Astrocyte of the cerebellum (primary cell): ENCODE results near the gene HS6ST1.

Source experiments
- DNase-seq: peaks from one replicate; pipeline ENCODE4 v3.0.0-alpha.2; 2011; ENCODE audit warnings: low read depth
- H3K4me3 ChIP-seq: 2 replicates; pipeline ENCODE4 v1.5.1; 2011; ENCODE audit warnings: mild to moderate bottlenecking, low read depth, low read length, moderate library complexity
- in situ Hi-C: cut with HindIII; loops from 2 replicates; pipeline ENCODE4 v1.10.0; 2017; ENCODE audit warnings: low sequenced_read_pairs
- TF ChIP-seq, protein P1 (sequence below): IDR thresholded peaks from 2 replicates; pipeline ENCODE4 v1.5.1; 2012; ENCODE audit warnings: low read length, low read depth, moderate library complexity, mild to moderate bottlenecking; ENCODE audit errors: missing control alignments

HS6ST1 gene

DNA sequence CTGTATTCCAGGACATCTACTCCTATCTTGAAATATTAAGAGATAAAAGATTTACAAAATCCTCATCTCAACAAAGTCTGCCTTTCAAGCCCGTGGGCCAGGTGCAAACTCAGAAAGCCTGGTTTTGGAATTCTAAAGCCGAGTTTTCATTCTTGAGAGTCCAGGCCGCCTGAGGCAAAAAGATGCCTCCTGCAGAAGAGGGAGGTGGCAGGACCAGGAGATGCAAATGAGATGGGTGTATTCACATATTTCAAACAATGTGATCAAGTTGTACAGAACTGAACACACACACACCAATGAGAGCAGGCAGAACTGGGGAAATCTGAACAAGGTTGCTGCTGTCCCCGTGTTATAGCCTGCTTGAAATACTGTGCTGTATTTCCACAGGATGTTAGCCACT is 7.7 kb upstream of the HS6ST1 start:
- TF ChIP-seq, protein P1, sequence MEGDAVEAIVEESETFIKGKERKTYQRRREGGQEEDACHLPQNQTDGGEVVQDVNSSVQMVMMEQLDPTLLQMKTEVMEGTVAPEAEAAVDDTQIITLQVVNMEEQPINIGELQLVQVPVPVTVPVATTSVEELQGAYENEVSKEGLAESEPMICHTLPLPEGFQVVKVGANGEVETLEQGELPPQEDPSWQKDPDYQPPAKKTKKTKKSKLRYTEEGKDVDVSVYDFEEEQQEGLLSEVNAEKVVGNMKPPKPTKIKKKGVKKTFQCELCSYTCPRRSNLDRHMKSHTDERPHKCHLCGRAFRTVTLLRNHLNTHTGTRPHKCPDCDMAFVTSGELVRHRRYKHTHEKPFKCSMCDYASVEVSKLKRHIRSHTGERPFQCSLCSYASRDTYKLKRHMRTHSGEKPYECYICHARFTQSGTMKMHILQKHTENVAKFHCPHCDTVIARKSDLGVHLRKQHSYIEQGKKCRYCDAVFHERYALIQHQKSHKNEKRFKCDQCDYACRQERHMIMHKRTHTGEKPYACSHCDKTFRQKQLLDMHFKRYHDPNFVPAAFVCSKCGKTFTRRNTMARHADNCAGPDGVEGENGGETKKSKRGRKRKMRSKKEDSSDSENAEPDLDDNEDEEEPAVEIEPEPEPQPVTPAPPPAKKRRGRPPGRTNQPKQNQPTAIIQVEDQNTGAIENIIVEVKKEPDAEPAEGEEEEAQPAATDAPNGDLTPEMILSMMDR = no peak
- no peak overlapping the region for H3K4me3 ChIP-seq
- in situ Hi-C loops = loop anchor here (10.0 kb wide), 1 partner anchor 1518 kb away; no protein-coding TSS in a partner anchor
- DNase-seq = no peak

DNA sequence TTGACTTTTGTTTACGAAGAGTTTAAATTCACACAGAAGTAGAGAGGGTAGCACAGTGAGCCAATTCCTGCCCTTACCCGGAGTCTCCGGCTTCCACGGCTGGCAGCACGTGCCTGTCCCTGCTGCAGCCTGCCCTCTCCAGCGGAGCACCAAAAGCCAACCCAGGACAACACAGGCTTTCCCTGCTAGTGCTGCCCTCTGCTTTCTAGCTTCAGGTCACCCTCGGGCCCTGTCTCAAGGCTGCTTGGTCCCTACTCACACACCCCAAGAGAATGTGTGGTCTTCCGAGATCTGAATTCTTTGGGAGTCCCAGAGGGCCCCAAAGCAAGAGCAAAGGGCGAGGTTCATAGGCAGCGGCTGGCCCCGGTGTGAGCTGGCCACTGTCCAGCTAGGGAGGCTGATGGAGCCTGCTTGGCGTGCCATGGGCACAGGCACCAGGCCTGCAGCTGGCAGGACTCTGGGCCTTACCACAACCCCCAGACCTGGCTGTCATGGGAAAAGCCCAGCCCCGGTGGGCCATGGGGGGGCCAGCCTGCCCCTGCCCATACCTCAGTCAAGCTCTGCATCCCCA is 7.0 kb upstream of the HS6ST1 start:
- TF ChIP-seq, protein P1 = no peak
- in situ Hi-C loops = loop anchor here (10.0 kb wide), 1 partner anchor 1519 kb away; no protein-coding TSS in a partner anchor
- DNase-seq = no peak
- no peak overlapping the region for H3K4me3 ChIP-seq

DNA sequence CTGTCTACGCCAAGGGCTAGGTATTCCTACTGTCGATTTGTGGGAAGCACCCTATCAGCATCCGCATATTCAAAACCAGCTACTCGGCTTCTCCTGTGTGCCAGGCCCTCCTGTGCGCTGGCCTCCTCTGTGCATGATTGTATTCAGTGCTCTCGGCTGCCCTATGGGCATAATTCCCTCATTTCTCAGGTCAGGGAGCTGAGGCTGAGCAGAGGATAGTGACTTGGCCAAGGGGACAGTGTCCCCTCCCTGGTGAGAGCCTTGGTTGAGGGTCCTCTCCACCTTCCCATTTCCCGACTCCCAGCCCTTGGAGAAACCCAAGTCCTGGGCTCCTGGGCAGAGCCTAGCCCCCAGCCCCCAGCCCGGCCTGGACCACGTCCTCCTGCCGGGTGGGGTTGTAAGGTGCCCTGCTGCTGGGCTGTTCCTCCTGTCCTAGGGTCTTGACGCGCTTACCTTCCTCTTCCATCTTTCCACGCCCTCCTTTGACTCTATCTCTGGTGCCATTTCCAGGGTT is 6.3 kb upstream of the HS6ST1 start:
- TF ChIP-seq, protein P1 = no peak
- H3K4me3 ChIP-seq = no peak overlapping the region
- no peak for DNase-seq
- in situ Hi-C loops = loop anchor here (5.0 to 25.0 kb wide), 5 partner anchors 52 to 1520 kb away; no protein-coding TSS in a partner anchor

DNA sequence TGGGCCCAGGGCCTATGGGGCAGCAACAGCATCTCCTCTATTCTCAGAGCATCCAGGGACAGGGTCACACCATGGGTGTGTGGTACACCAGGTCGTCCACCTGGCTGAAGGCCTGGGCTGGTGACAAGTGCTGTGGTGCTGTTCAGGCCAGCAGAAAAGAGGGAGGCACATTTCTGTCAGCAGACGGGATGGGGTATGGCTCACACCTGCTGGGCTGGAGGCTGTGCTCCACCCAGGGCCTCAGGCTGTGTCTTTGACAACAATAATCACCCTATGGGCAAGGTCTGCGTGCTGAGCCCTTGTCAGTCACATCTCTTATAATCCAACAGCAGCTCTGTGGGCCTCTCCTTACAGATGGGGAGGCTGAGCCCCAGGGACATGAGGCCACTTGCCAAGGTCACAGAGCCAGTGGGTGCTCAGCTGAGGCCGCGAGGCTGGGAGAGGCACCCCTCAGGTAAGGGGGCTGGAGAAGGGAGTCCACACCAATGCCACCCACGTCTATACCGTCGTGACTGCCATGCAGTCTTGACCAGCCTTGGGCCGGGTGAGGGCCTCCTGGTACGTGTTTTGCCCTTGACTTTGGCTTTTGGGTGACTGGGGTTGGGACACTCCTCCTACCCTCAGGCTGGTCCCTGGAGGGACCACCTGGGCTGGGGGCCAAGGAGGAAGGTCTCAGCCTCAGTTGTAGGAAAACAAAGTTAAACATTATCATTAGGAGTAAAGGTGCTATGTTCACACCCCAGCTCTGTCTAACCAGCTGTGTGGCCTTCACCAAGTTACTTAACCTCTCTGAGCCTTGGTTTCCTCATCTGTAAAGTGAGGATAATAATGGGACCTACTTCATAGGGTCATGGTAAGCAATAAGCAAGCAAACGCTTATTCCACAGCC is 5.6 kb upstream of the HS6ST1 start:
- DNase-seq = no peak
- TF ChIP-seq, protein P1 = no peak
- in situ Hi-C loops = loop anchor here (5.0 to 25.0 kb wide), 5 partner anchors 53 to 1521 kb away; no protein-coding TSS in a partner anchor
- H3K4me3 ChIP-seq = no peak overlapping the region

DNA sequence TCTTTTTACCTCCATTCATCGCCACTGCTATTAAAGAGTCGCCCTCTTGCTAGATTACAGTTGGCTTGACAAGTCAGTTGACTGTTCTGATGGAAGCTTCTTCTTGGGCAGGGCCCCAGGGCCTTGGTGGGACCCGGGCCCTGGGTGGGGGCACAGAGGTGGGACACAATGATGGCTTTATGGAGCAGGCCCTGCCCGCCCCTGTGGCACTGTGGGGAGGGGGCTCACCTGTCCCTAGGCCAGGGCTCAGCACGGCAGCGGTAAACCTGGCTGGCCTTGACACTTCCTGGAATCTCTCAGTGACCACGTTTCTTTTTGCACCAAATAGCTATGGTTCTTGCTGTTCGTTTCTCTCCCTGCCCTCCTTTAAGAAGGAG is 4.9 kb upstream of the HS6ST1 start:
- DNase-seq = no peak
- in situ Hi-C loops = loop anchor here (5.0 to 25.0 kb wide), 5 partner anchors 54 to 1521 kb away; no protein-coding TSS in a partner anchor
- H3K4me3 ChIP-seq = no peak overlapping the region
- TF ChIP-seq, protein P1 = no peak

DNA sequence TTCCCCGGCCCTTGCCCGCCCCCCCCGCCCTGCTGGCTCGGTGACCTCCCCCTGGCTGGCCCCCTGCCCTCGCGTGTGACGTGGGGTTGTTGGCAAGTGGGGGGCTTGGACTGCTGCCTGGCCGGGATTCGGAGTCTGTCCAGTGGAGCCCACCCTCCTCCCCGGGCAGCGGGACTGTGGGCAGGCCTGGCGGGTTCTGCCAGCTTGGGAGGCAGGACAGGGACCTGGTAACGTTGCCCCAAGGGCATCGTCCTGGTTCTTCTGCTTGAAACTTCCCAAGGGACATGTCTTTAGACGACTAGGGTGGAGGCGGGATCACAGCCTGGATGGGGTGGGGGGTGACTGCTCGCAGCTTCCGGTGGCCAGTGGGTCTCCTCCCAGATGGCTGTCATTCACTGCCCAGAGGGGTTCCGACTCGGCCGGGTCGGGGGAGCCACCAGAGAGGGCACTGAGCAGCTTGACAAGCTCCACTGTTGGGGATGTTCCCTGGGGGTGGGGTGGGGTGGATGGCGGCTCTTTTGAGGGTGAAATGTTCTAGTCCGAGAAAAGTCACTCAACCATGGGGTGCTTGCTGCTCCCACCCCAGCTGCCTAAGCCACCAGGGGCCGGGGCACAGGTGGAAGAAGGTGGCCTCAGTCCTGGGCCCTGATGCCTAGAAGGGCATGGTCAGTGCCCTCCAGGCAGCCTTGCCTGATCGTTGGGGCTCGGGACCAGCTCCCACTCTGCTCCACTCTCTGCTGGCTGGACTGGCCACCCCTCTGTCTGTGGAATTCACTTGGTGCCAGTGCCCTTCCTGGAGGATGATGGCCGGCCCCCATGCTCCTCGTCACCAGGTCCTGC is 4.3 kb upstream of the HS6ST1 start:
- DNase-seq = no peak
- no peak overlapping the region for H3K4me3 ChIP-seq
- in situ Hi-C loops = loop anchor here (5.0 to 25.0 kb wide), 5 partner anchors 54 to 1522 kb away; no protein-coding TSS in a partner anchor
- TF ChIP-seq, protein P1 = no peak
